Activated T-cell treated with anti-CD3 and anti-CD28 coated beads, Interleukin-2, amount 50 U/mL, for 4 hours (primary cell): Measurements from ENCODE around the gene LENG1. TPM values are rescaled to one million over a fixed set of nuclear protein-coding genes. Genes with fewer than 3 reads are reported as not detected.
A peak's percentile ranks its signal among the peaks of the same experiment; 100 is the strongest.
"Not testable (repeated sequence)": the region's sequence is repeated elsewhere in the genome, so short reads cannot be mapped to it uniquely, and the experiment has no call there.

Experiments
- ATAC-seq, 2 donors: fragments of 200-7000 bp; cut with Tn5 transposase; one replicate each; pipeline ENCODE4 v1.10.0; 2021
- DNase-seq: peaks from one replicate; pipeline ENCODE4 v3.0.0-alpha.2; 2020
- H3K27me3 Mint-ChIP-seq: one replicate; pipeline ENCODE4 v1.8.0; 2021; ENCODE audit warnings: low read depth, mixed read lengths
- H3K36me3 Mint-ChIP-seq: one replicate; pipeline ENCODE4 v1.8.0; 2022; ENCODE audit warnings: mixed read lengths; ENCODE audit not compliant: insufficient read depth
- H3K4me1 Mint-ChIP-seq: one replicate; pipeline ENCODE4 v1.8.0; 2021; ENCODE audit warnings: low read depth, mixed read lengths
- H3K4me3 Mint-ChIP-seq: one replicate; pipeline ENCODE4 v1.8.0; 2021; ENCODE audit warnings: mild to moderate bottlenecking, moderate library complexity, mixed read lengths
- H3K9me3 Mint-ChIP-seq: one replicate; pipeline ENCODE4 v1.8.0; 2021; ENCODE audit warnings: mixed read lengths
- total RNA-seq, 3 donors: library from RNA; stranded (reverse); gene quantifications; one replicate each; pipeline ENCODE4 v1.2.1, GENCODE V29; 2021

Gene LENG1
- total RNA-seq, 3 donors from 2014 or later, result 5.6 to 9.7 (median 9.2) TPM

- H3K27me3 Mint-ChIP-seq, result no peaks in the 10 kb centered on the region
- peaks cover 14% of the 10 kb centered on the region for H3K36me3 Mint-ChIP-seq
- H3K4me1 Mint-ChIP-seq, result no peaks in the 10 kb centered on the region
- no peak for ATAC-seq
- DNase-seq, result no peak
- no peak overlapping the region for H3K4me3 Mint-ChIP-seq
- no peaks in the 10 kb centered on the region for H3K9me3 Mint-ChIP-seq
Observed at GRCh38 chr19:54179921-54180461, 20.5 kb upstream of the LENG1 start.

DNA sequence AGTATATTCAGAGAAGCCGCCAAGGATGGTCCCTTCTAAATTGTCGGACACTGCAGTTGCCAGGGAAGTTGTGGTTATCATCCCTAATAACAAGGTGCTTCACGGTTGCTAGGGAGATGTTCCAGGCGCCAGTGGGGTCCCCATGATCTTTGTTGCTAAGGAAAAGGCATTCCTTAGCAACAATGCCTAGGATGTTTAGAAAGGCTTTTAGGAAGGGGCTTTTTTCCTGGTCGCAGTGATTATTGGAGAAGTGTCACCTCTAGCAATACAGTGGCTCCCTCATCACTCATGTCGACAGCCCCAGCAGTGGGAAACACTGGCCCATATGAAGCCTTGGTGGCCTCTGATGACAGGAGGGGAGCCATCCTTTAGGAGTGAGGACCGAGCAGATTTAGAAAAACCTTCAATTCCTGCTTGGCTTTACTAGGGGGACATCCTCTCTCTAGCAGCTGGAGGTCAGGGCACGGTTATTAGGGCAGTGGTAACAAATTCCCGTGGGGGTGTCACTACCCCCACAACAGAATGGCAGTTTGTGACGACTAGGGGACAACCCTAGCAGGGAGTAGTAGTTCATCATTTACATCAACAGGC, 19.8 kb upstream of the LENG1 start:
- Mint-ChIP-seq H3K4me3 (no peak overlapping the region), H3K9me3 (no peaks in the 10 kb centered on the region), H3K36me3 (peaks cover 14% of the 10 kb centered on the region), H3K4me1 (no peaks in the 10 kb centered on the region), H3K27me3 (no peaks in the 10 kb centered on the region)
- no peak for DNase-seq
- no peak for ATAC-seq

- Mint-ChIP-seq H3K4me1 (no peaks in the 10 kb centered on the region), H3K4me3 (no peak overlapping the region), H3K36me3 (peaks cover 14% of the 10 kb centered on the region), H3K9me3 (no peaks in the 10 kb centered on the region), H3K27me3 (no peaks in the 10 kb centered on the region)
- ATAC-seq, result peak; percentile 89 to 95
- no peak for DNase-seq
Observed at GRCh38 chr19:54178581-54179261, 19.2 kb upstream of the LENG1 start.

GRCh38 chr19:54173951-54174834, 14.7 kb upstream of the LENG1 start:
- H3K9me3 Mint-ChIP-seq, result no peaks in the 10 kb centered on the region
- ATAC-seq (no peak), DNase-seq (no peak)
- H3K4me1 Mint-ChIP-seq, result peaks cover 2% of the 10 kb centered on the region
- H3K36me3 Mint-ChIP-seq, result peaks cover 8% of the 10 kb centered on the region
- H3K4me3 Mint-ChIP-seq, result no peak overlapping the region
- H3K27me3 Mint-ChIP-seq, result no peaks in the 10 kb centered on the region

GRCh38 chr19:54173359-54173699, 13.8 kb upstream of the LENG1 start:
- ATAC-seq (no peak), DNase-seq (no peak)
- no peaks in the 10 kb centered on the region for H3K9me3 Mint-ChIP-seq
- no peak overlapping the region for H3K4me3 Mint-ChIP-seq
- H3K36me3 Mint-ChIP-seq, result peaks cover 4% of the 10 kb centered on the region
- H3K4me1 Mint-ChIP-seq, result peaks cover 4% of the 10 kb centered on the region
- H3K27me3 Mint-ChIP-seq, result no peaks in the 10 kb centered on the region

- H3K27me3 Mint-ChIP-seq, result no peaks in the 10 kb centered on the region
- H3K4me3 Mint-ChIP-seq, result no peak within 1 kb of the TSS
- H3K36me3 Mint-ChIP-seq, result no peaks in the 10 kb centered on the region
- no peaks in the 10 kb centered on the region for H3K9me3 Mint-ChIP-seq
- H3K4me1 Mint-ChIP-seq, result peaks cover 6% of the 10 kb centered on the region
- no peak for DNase-seq
- ATAC-seq, result no peak
Observed at GRCh38 chr19:54172471-54173358, 13.2 kb upstream of the LENG1 start, which contains the start of gene TMC4. TMC4 (minus strand) TSS chr19:54173160; CDS start chr19:54173117, 43 bp downstream.

GRCh38 chr19:54171736-54172431, 12.4 kb upstream of the LENG1 start:
- DNase-seq, H3K9me3 Mint-ChIP-seq, H3K36me3 Mint-ChIP-seq, H3K27me3 Mint-ChIP-seq, H3K4me1 Mint-ChIP-seq, ATAC-seq, H3K4me3 Mint-ChIP-seq: not testable (repeated sequence)

DNA sequence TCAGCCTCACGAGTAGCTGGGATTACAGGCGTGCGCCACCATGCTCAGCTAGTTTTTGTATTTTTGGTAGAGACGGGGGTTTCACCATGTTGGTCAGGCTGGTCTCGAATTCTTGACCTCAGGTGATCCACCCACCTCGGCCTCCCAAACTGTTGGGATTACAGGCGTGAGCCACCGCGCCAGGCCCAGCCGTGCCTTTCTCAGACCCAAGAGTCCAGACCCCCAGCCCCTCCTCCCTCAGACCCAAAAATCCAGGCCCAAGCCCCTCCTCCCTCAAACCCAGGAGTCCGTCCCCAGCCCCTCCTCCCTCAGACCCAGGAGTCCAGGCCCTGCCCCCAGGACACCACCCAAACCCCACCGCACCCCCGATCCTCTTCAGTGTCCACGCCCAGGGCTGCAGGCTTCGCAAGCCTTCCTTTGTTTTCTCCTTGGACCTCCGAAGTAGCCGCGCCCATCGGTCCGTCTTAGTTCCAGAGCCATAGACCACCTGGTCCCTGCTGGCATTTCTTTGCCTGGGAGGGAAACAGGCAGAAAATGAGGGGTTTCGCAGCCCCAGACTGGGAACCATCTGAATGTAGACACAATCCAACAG, 9.7 kb upstream of the LENG1 start:
- Mint-ChIP-seq H3K36me3 (no peaks in the 10 kb centered on the region), H3K27me3 (no peaks in the 10 kb centered on the region), H3K9me3 (no peaks in the 10 kb centered on the region), H3K4me3 (peak overlapping the region; percentile 16), H3K4me1 (peaks cover 13% of the 10 kb centered on the region)
- DNase-seq (no peak), ATAC-seq (no peak)

- Mint-ChIP-seq H3K4me1 (peaks cover 21% of the 10 kb centered on the region), H3K27me3 (no peaks in the 10 kb centered on the region), H3K9me3 (no peaks in the 10 kb centered on the region), H3K36me3 (no peaks in the 10 kb centered on the region), H3K4me3 (no peak overlapping the region)
- ATAC-seq, result peak; percentile 96 to 98
- DNase-seq, result peak; percentile 95
Observed at GRCh38 chr19:54168174-54168917, 8.8 kb upstream of the LENG1 start.

GRCh38 chr19:54165222-54165621, 5.7 kb upstream of the LENG1 start:
- Mint-ChIP-seq H3K9me3 (no peaks in the 10 kb centered on the region), H3K4me3 (no peak overlapping the region), H3K27me3 (no peaks in the 10 kb centered on the region), H3K36me3 (no peaks in the 10 kb centered on the region), H3K4me1 (peaks cover 43% of the 10 kb centered on the region)
- ATAC-seq (no peak), DNase-seq (no peak)

GRCh38 chr19:54164369-54165068, 5.0 kb upstream of the LENG1 start:
- peaks cover 47% of the 10 kb centered on the region for H3K4me1 Mint-ChIP-seq
- no peaks in the 10 kb centered on the region for H3K27me3 Mint-ChIP-seq
- DNase-seq (no peak), ATAC-seq (no peak)
- no peaks in the 10 kb centered on the region for H3K36me3 Mint-ChIP-seq
- no peaks in the 10 kb centered on the region for H3K9me3 Mint-ChIP-seq
- H3K4me3 Mint-ChIP-seq, result peak overlapping the region; percentile 61

GRCh38 chr19:54162884-54163283, 3.4 kb upstream of the LENG1 start:
- ATAC-seq, result no peak
- no peak for DNase-seq
- peaks cover 57% of the 10 kb centered on the region for H3K4me1 Mint-ChIP-seq
- H3K9me3 Mint-ChIP-seq, result no peaks in the 10 kb centered on the region
- H3K36me3 Mint-ChIP-seq, result peaks cover 4% of the 10 kb centered on the region
- H3K4me3 Mint-ChIP-seq, result peak overlapping the region; percentile 84
- no peaks in the 10 kb centered on the region for H3K27me3 Mint-ChIP-seq
